ENCODE measurements around the gene RELL1. TPM values are rescaled to one million over a fixed set of nuclear protein-coding genes. Genes with fewer than 3 reads are reported as not detected.

The RELL1 gene
- polyA plus RNA-seq (2014; cell fraction: cytosol; rRNA removed): 9.5 and 11.1 TPM in 2 replicates
- 2.5 and 9.1 TPM in 2 replicates for polyA plus RNA-seq (2014; cell fraction: nucleus; rRNA removed)

DNA sequence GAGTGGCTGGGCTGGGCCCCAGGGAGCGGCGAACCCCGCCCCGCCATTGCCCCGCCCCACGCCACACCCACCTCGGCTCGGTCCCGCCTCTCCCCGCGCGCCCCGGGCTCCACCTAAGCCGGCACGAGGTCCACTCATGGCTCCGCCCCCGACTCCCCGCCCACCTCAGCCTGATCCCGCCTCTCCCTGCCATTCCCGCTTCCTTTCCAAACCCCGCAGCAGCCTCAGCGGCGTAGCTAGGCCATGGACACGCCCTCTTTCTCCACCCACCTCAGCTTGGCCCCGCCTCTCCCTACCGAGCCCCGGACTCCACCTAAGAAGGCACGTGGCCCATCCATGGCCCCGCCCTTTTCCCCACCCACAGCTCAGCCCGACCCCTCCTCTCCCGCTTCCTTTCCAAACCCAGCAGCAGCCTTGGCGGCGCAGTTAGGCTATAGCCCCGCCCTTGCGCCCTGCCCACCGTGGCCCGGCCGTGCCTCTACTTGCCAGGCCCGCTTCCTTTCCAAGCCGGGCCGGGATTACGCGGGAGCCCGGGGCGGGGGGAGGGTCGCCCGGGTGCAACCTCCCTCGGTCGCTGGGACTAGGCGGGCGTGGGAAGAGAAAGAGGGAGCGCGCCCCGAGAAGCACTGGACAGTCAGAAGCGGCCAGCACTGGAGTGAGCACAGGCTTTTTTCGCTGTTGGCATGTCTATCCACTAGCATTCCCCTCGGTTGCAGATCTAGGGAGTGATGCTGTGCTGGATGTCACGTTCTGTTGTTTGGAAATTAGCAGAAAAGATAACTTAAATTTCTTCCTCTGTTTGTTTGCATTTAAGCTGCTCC lies at the start of gene RELL1:
RELL1 (minus strand) TSS at position 4 of the 821 bp plus-strand sequence. CDS start 89 bp downstream, outside the sequence.
- peak; percentile 99 for DNase-seq (ENCODE audit: low spot score)

- DNase-seq (ENCODE audit: low spot score): no peak
Observed at GRCh38 chr4:37735578-37735977, 49.4 kb upstream of the RELL1 start.

DNA sequence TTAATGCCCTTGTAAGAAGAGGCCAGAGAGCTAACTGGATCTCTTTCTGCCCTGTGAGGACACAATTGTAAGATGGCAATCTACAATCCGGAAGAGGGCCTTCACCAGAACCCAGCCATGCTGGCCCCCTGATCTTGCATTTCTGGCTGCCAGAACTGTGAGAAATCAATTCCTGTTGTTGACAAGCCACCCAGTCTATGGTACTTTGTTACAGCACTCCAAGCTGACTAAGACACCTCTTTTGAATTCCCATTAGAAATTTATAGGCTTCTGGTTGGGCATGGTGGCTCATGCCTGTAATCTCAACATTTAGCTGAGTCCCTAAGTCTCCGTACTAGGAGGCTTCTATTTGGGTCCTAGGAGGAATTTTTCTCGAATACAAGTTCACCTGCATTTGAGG lies 48.8 kb upstream of the RELL1 start:
- DNase-seq (ENCODE audit: low spot score): no peak

GRCh38 chr4:37733240-37733867 lies 47.2 kb upstream of the RELL1 start:
- no peak for DNase-seq (ENCODE audit: low spot score)

GRCh38 chr4:37732526-37733186 lies 46.5 kb upstream of the RELL1 start:
- DNase-seq (ENCODE audit: low spot score): no peak

DNA sequence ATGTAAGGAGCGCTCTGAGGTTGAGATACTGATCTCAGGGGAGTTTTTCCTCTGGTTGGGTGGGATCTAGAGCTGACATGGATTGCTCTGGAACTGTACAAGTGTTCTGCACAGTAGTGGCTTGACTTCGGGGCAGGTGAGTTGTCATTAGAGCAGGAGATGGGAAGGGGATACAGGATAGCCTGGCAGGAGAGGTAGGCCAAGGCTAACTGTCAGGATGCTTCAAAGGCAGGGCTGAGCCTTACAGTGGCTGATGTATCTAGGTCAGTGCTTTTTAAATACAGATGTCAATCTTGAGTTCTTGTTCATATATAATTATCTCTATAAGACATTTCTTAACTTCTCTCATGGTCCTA lies 43.5 kb upstream of the RELL1 start:
- DNase-seq (ENCODE audit: low spot score): no peak

GRCh38 chr4:37728064-37728463 lies 41.9 kb upstream of the RELL1 start:
- DNase-seq (ENCODE audit: low spot score): no peak

- no peak for DNase-seq (ENCODE audit: low spot score)
Observed at GRCh38 chr4:37727635-37728034, 41.5 kb upstream of the RELL1 start.

- no peak for DNase-seq (ENCODE audit: low spot score)
Observed at GRCh38 chr4:37726666-37727065, 40.5 kb upstream of the RELL1 start.

DNA sequence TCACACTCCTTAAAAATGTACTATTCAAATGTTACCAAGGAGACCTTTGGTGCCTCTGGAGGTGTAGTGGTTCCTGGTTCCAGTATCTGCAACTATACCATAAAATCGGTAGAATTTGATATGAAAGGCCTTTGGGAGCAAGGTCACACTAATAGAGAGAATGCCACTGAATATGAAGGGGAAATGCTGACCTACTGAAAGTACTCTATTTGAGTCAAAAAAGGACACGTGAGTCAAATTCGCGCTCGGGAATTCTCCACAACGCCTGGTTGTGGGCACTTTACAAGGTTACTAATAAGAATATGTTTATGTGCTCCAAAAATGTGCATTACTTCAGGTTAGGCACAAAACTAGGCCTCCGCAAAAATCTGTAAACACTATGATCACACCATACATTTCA lies 39.5 kb upstream of the RELL1 start:
- no peak for DNase-seq (ENCODE audit: low spot score)

- DNase-seq (ENCODE audit: low spot score): no peak
Observed at GRCh38 chr4:37723067-37723466, 36.9 kb upstream of the RELL1 start.

DNA sequence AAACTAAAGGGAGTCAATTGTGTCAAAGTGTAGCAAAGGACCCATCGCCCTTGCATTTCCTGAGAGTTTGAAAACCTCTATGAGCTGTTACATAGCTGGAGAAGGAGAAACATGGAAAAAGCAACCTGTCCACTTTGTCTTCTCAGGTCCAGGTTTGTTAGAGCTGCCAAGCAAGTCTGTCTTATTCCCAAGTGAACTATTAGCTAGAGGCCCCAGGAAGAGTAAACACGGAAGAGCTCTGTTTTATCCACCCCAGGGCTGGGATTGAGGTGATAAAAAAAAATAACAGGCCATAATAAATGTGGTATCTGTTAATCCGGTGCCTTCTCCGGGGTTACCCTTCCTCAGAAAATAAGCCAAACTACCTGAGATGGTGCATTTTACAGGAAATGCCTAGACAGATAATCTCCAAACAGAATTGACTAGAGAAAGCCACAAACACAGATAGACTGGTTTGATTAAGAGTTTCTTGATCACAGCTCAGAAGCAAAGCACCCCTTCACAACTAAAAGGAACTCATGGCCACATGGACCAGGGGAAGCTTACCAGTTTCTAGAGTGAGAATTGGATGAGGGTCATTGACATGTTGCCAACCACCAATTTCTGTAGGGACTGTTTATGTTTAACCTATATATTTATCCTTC lies 35.9 kb upstream of the RELL1 start:
- DNase-seq (ENCODE audit: low spot score): no peak

DNA sequence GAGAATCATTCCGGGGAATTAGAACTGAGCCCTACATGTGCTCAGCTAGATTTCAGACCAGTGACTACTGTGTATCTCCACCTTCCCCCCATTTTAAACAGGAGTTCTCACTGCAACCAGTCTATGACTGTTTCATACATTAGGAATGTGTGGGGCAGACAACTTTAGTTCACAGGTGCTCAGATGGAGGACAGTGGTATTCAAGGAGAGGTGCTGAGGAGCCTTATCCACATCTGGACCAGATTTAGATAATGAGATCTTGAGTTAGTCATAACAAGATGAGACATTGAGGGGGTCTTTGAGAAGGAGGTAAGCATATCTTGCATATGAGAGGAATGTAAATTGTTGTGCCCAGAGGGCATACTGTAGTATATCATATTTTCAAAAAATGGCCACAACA lies 32.8 kb upstream of the RELL1 start:
- DNase-seq (ENCODE audit: low spot score): no peak

GRCh38 chr4:37717576-37717975 lies 31.4 kb upstream of the RELL1 start:
- no peak for DNase-seq (ENCODE audit: low spot score)

- DNase-seq (ENCODE audit: low spot score): peak; percentile 16
Observed at GRCh38 chr4:37715889-37716402, 29.8 kb upstream of the RELL1 start.

- no peak for DNase-seq (ENCODE audit: low spot score)
Observed at GRCh38 chr4:37710491-37710890, 24.3 kb upstream of the RELL1 start.

DNA sequence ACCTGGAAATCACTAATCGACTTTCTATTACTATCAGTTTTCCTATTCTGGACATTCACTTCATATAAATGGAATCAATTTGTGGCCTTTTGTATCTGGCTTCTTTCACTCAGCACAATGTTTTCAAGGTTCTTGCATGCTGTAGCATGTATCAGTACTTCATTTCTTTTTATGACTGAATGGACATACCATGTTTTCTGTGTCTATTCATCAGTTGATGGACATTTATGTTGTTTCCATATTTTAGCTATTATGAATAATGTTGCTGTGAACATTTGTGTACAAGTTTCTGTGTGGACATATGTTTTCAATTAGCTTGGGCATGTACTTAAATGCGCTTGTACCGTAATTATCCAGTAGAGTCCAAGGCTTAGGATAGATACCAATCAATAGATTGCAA lies 19.9 kb upstream of the RELL1 start:
- no peak for DNase-seq (ENCODE audit: low spot score)

DNA sequence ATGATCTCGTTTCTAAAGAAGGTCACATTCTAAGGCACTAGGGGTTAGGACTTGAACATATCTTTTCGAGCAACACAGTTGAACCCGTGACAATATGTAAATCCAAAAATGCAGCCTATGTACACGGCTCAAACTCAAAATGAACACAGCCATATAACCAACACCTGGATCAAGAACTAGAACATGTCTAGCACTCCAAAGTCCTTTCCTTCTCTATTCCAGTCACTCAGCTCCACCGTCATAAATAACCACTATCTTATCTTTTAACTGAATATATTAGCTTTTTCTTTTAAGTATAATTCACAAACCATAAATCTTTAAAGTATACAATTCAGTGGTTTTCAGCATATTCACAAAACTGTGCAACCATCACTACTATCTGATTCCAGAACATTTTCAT lies 19.4 kb upstream of the RELL1 start:
- no peak for DNase-seq (ENCODE audit: low spot score)

GRCh38 chr4:37699868-37700481 lies 13.8 kb upstream of the RELL1 start:
- no peak for DNase-seq (ENCODE audit: low spot score)

GRCh38 chr4:37697566-37697965 lies 11.4 kb upstream of the RELL1 start:
- DNase-seq (ENCODE audit: low spot score): no peak

DNA sequence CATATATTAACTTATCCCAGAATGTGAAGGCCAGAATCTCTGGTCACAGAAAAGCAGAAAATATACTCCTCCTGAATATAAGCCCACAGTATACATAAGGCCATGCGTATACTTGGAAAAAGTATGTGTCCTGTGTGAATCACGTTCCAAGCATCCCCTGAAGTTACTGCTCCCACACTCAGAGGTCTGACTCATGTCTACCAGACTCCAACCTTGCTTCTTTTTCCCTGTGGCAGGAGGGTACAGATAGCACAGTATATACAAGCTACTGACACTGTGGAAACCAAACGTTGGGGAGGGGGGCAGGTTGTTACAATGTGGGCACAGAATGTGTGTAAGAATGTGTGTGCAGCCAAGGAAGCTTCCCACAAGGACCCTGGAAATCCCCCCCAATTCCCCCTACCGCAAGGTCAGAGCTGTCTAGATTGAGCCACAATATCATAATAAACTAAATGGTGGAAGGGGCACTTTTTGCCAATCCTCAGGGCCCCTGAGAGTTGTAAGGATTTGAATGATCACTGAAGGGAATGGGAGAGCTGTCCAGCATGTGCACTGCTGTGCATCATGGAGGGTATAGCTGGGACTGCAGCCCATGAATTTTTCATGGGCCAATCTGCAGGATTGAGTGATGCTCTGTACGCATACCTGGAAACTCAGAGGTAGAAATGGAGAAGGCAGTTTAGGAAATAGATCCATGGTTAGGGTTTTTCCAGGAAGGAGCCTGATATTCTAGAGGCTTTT lies 7.4 kb upstream of the RELL1 start:
- DNase-seq (ENCODE audit: low spot score): no peak

All from SK-N-DZ (cell line).